Hepatocyte (in vitro differentiated cells): ENCODE measurements around the gene MAP4K2. TPM values are rescaled to one million over a fixed set of nuclear protein-coding genes. Genes with fewer than 3 reads are reported as not detected.

Experiments
- DNase-seq: peaks from one replicate; pipeline ENCODE4 v3.0.0-alpha.2; 2016; ENCODE audit warnings: low spot score
- H2AFZ ChIP-seq: fragments of 200-600 bp; sonication (generic); 2 replicates; pipeline ENCODE4 v1.6.0; 2016; ENCODE audit warnings: antibody characterized with exemption, mild to moderate bottlenecking
- H3K27ac ChIP-seq: fragments of 200-600 bp; sonication (generic); 2 replicates; pipeline ENCODE4 v1.5.1; 2016; ENCODE audit warnings: mild to moderate bottlenecking
- H3K27me3 ChIP-seq: fragments of 200-600 bp; sonication (generic); 2 replicates; pipeline ENCODE4 v1.6.1; 2016
- H3K36me3 ChIP-seq: fragments of 200-600 bp; sonication (generic); replicated peaks from 2 replicates; pipeline ENCODE4 v1.5.1; 2016; ENCODE audit warnings: low read depth; ENCODE audit not compliant: insufficient read depth
- H3K4me1 ChIP-seq: fragments of 200-600 bp; sonication (generic); 2 replicates; pipeline ENCODE4 v1.5.1; 2016; ENCODE audit warnings: mild to moderate bottlenecking, moderate library complexity; ENCODE audit not compliant: insufficient read depth
- H3K4me2 ChIP-seq: fragments of 200-600 bp; sonication (generic); 2 replicates; pipeline ENCODE4 v1.6.0; 2016
- H3K4me3 ChIP-seq: fragments of 200-600 bp; sonication (generic); 2 replicates; pipeline ENCODE4 v1.5.1; 2016; ENCODE audit warnings: mild to moderate bottlenecking
- H3K79me2 ChIP-seq: fragments of 200-600 bp; sonication (generic); 2 replicates; pipeline ENCODE4 v1.6.0; 2017; ENCODE audit warnings: mild to moderate bottlenecking
- H3K9me2 ChIP-seq: fragments of 200-600 bp; sonication (generic); replicated peaks from 2 replicates; pipeline ENCODE4 v1.6.0; 2017; ENCODE audit warnings: mild to moderate bottlenecking; ENCODE audit not compliant: insufficient read depth
- H3K9me3 ChIP-seq: fragments of 200-600 bp; sonication (generic); 2 replicates; pipeline ENCODE4 v1.5.1; 2016; ENCODE audit warnings: low read depth, mild to moderate bottlenecking
- H4K20me1 ChIP-seq: fragments of 200-600 bp; sonication (generic); 2 replicates; pipeline ENCODE4 v1.6.0; 2016; ENCODE audit warnings: mild to moderate bottlenecking; ENCODE audit not compliant: insufficient read depth, poor library complexity, severe bottlenecking
- EZH2 ChIP-seq: fragments of 200-600 bp; sonication (generic); IDR thresholded peaks from 2 replicates; pipeline ENCODE4 v1.6.1; 2016; ENCODE audit warnings: antibody characterized with exemption, mild to moderate bottlenecking, borderline replicate concordance
- EZH2phosphoT487 ChIP-seq: fragments of 200-600 bp; sonication (generic); IDR thresholded peaks from one replicate; pipeline ENCODE4 v1.6.1; 2018; ENCODE audit warnings: antibody characterized with exemption, mild to moderate bottlenecking, low read depth, moderate library complexity; ENCODE audit not compliant: unreplicated experiment, severe bottlenecking
- WGBS: methylation state at CpG from one replicate; pipeline ENCODE4 v1.1.6; 2016; ENCODE audit warnings: low lambda C conversion rate; ENCODE audit errors: missing lambda C conversion rate; 5-methylcytosine and 5-hydroxymethylcytosine counted together
- polyA plus RNA-seq: library from polyadenylated mRNA; unstranded; fragments of >200 nt; fragmentation: Nextera tagmentation; extraction: Ambion mirVana; gene quantifications from 2 replicates; pipeline ENCODE4 v1.2.1, GENCODE V29; 2016
- total RNA-seq: library from RNA; depleted of rRNA; stranded (reverse); fragments of >200 nt; gene quantifications from 2 replicates; pipeline ENCODE4 v1.2.3, GENCODE V29; 2014
- TF ChIP-seq, protein P1 (sequence below): fragments of 200-600 bp; sonication (generic); IDR thresholded peaks from 2 replicates; pipeline ENCODE4 v1.5.1; 2016; ENCODE audit warnings: antibody characterized with exemption, mild to moderate bottlenecking; ENCODE audit not compliant: poor library complexity

Gene MAP4K2
- total and polyA plus RNA-seq, 2 experiments from 2014 or later = 7.8 to 9.0 TPM

DNA sequence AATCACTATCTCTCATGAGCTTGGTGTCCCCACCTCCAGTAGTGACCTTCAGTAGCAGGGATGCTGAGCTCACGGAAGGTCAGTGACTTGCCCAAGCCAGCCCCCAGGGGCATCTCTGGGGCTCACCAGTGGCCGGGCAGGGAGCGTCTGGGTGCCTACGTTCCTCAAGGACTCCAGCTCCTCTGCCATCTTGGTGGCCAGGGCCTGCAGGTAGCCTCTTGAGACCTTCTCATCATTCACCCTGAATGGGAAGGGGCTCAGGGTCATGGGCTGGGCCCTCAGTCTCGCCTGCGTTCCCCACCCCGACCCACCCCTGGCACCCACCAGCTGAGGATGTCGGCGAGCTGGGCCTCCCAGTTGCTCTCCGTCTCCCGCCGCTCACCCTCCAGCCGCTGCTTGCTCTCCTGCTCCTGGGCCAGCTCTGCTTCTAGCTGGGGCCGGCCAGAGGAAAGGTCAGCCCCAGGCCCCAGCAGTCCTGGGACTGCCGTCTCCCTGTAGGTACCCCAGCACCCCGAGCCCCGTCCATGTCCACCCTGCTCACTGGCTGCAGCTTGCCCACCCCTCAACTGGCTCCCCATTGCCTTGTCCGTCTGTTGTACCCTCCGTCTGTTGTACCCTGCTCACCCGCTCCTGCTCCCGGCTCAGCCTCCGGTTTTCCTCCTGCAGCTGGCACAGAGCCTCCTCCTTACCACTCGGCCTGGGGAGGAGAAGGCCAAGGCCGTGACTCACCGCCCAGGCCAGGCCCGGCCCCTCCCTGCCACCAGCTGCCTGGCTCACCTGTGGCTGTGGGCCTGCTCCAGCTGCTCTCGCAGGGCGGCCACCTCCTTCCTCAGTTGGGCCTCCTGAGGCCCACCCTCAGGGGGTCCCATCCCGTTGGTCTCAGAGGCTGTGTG lies 32.0 kb upstream of the MAP4K2 start:
- no peak for DNase-seq
- TF ChIP-seq, protein P1, sequence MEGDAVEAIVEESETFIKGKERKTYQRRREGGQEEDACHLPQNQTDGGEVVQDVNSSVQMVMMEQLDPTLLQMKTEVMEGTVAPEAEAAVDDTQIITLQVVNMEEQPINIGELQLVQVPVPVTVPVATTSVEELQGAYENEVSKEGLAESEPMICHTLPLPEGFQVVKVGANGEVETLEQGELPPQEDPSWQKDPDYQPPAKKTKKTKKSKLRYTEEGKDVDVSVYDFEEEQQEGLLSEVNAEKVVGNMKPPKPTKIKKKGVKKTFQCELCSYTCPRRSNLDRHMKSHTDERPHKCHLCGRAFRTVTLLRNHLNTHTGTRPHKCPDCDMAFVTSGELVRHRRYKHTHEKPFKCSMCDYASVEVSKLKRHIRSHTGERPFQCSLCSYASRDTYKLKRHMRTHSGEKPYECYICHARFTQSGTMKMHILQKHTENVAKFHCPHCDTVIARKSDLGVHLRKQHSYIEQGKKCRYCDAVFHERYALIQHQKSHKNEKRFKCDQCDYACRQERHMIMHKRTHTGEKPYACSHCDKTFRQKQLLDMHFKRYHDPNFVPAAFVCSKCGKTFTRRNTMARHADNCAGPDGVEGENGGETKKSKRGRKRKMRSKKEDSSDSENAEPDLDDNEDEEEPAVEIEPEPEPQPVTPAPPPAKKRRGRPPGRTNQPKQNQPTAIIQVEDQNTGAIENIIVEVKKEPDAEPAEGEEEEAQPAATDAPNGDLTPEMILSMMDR = no peak
- TF ChIP-seq EZH2 = no peak
- TF ChIP-seq EZH2phosphoT487 = no peak
- Histone ChIP-seq H3K79me2 (no peaks in the 10 kb centered on the region), H2AFZ (no peak overlapping the region), H3K36me3 (no peaks in the 10 kb centered on the region), H3K4me2 (no peak overlapping the region), H3K27me3 (no peaks in the 10 kb centered on the region), H4K20me1 (no peaks in the 10 kb centered on the region), H3K4me1 (no peaks in the 10 kb centered on the region), H3K27ac (no peak overlapping the region), H3K4me3 (no peak overlapping the region), H3K9me2 (no peaks in the 10 kb centered on the region), H3K9me3 (no peaks in the 10 kb centered on the region)
- 91% methylated on average over 22 of the region's 29 CpGs for WGBS

GRCh38 chr11:64834031-64834722 lies 31.2 kb upstream of the MAP4K2 start:
- Histone ChIP-seq H2AFZ (no peak overlapping the region), H3K27me3 (no peaks in the 10 kb centered on the region), H4K20me1 (no peaks in the 10 kb centered on the region), H3K27ac (no peak overlapping the region), H3K79me2 (no peaks in the 10 kb centered on the region), H3K9me2 (no peaks in the 10 kb centered on the region), H3K9me3 (no peaks in the 10 kb centered on the region), H3K4me2 (no peak overlapping the region), H3K4me1 (no peaks in the 10 kb centered on the region), H3K36me3 (no peaks in the 10 kb centered on the region), H3K4me3 (no peak overlapping the region)
- WGBS = 96% methylated on average over 24 of the region's 25 CpGs
- DNase-seq = no peak
- TF ChIP-seq EZH2phosphoT487 (no peak), EZH2 (no peak)
- TF ChIP-seq, protein P1 = no peak

DNA sequence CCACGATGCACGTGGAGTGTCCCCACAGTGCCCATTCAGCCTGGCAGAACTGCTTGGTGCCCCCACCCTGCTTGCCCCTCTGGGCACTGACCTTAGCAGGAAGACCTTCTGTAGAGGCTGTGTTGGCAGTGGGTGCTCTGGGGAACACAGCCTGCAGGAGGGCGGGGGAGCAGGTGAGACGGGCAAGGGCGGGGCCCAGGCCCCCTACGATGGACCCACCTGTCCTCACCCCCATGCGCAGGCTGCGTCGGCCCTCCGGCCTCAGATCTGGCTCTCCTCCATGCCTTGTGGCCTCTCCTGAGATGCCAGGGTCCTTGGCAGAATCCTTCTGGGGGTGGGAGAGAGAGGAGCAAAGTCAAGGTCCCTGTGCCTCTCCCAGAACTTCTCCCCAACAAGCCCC lies 30.5 kb upstream of the MAP4K2 start:
- WGBS = 95% methylated on average over 9 of the region's 10 CpGs
- Histone ChIP-seq H3K4me1 (no peaks in the 10 kb centered on the region), H3K27me3 (no peaks in the 10 kb centered on the region), H3K36me3 (no peaks in the 10 kb centered on the region), H4K20me1 (no peaks in the 10 kb centered on the region), H3K9me2 (no peaks in the 10 kb centered on the region), H3K27ac (no peak overlapping the region), H3K4me2 (no peak overlapping the region), H3K79me2 (no peaks in the 10 kb centered on the region), H3K9me3 (no peaks in the 10 kb centered on the region), H2AFZ (no peak overlapping the region), H3K4me3 (no peak overlapping the region)
- DNase-seq = no peak
- TF ChIP-seq EZH2 = no peak
- no peak for TF ChIP-seq EZH2phosphoT487
- TF ChIP-seq, protein P1 = no peak
